IPS-15b (cell line): ENCODE measurements around the gene WASF2.
"Not testable (repeated sequence)": the region's sequence is repeated elsewhere in the genome, so short reads cannot be mapped to it uniquely, and the experiment has no call there.

ENCODE experiments used
- H3K27me3 ChIP-seq: one replicate; pipeline ENCODE4 v1.6.1; 2013; ENCODE audit warnings: low read length; ENCODE audit not compliant: control insufficient read depth, insufficient read depth
- H3K36me3 ChIP-seq: one replicate; pipeline ENCODE4 v1.6.1; 2013; ENCODE audit warnings: low read length; ENCODE audit not compliant: control insufficient read depth, insufficient read depth
- H3K4me1 ChIP-seq: one replicate; pipeline ENCODE4 v1.6.1; 2013; ENCODE audit warnings: mild to moderate bottlenecking, low read length; ENCODE audit not compliant: control insufficient read depth, insufficient read depth
- H3K4me3 ChIP-seq: one replicate; pipeline ENCODE4 v1.5.1; 2013; ENCODE audit warnings: low read depth, low read length
- H3K9ac ChIP-seq: one replicate; pipeline ENCODE4 v1.6.1; 2013; ENCODE audit warnings: low read depth, mild to moderate bottlenecking, low read length
- H3K9me3 ChIP-seq: one replicate; pipeline ENCODE4 v1.6.1; 2013; ENCODE audit warnings: mild to moderate bottlenecking, low read length; ENCODE audit not compliant: control insufficient read depth, insufficient read depth

The WASF2 gene

GRCh38 chr1:27485363-27485762 is 4.6 kb downstream of the WASF2 start:
- H3K36me3 ChIP-seq, result no peaks in the 10 kb centered on the region
- no peak overlapping the region for H3K4me3 ChIP-seq
- H3K9me3 ChIP-seq, result no peaks in the 10 kb centered on the region
- H3K9ac ChIP-seq, result no peak overlapping the region
- no peaks in the 10 kb centered on the region for H3K27me3 ChIP-seq
- H3K4me1 ChIP-seq, result peaks cover 10% of the 10 kb centered on the region

GRCh38 chr1:27483659-27484058 is 6.3 kb downstream of the WASF2 start:
- no peak overlapping the region for H3K9ac ChIP-seq
- no peak overlapping the region for H3K4me3 ChIP-seq
- no peaks in the 10 kb centered on the region for H3K36me3 ChIP-seq
- H3K4me1 ChIP-seq, result peaks cover 10% of the 10 kb centered on the region
- no peaks in the 10 kb centered on the region for H3K9me3 ChIP-seq
- H3K27me3 ChIP-seq, result no peaks in the 10 kb centered on the region

DNA sequence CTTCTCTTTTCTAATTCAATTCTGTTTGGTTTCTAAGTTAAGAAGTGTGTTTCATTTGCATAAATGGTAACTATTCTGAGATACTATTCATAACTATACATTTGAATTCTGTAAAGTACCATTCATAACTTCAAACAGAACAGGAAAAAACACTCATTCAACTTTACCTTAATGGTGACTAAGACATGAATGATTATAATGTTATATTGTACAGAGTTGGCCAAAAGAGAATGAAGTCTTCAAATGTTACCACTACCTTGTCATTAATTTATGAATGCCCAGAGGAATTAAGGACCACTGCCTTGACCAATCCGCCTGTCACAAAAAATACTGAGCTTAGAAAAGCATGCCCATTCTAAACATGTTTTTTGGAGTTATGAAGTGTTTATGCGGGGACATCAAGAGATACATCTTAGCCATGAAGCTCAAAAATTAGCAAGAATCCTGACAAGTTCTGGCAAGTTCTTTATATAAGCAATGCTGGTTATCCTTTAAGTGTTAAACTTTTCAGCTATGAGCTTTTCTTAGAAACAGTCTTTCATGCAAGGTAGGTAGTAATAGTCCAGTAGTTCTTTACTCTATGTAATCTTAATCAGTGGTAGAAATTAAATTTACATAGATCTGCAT is 7.9 kb downstream of the WASF2 start:
- Histone ChIP-seq H3K9ac (no peak overlapping the region), H3K9me3 (no peaks in the 10 kb centered on the region), H3K4me3 (no peak overlapping the region), H3K27me3 (no peaks in the 10 kb centered on the region), H3K4me1 (peaks cover 4% of the 10 kb centered on the region), H3K36me3 (no peaks in the 10 kb centered on the region)

DNA sequence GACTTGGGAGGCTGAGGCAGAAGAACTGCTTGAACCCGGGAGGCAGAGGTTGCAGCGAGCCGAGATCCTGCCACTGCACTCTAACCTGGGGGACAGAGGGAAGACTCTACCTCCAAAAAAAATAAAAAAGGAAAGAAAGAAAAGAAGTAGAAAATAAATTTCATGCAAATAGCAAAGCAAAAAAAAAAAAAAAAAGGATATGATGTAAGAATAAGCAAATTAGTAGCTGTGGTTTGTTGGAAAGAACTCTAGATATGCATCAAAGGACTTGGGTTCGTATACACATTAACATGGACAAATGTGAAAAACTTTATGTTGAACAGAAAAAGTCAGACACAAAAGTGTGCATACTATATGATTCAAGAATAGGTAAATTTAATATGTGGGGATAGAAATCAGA is 11.9 kb downstream of the WASF2 start:
- Histone ChIP-seq H3K9me3 (no peaks in the 10 kb centered on the region), H3K9ac (no peak overlapping the region), H3K36me3 (no peaks in the 10 kb centered on the region), H3K27me3 (no peaks in the 10 kb centered on the region), H3K4me3 (no peak overlapping the region), H3K4me1 (peaks cover 4% of the 10 kb centered on the region)

- Histone ChIP-seq H3K27me3 (no peaks in the 10 kb centered on the region), H3K36me3 (no peaks in the 10 kb centered on the region), H3K4me1 (no peaks in the 10 kb centered on the region), H3K9ac (no peak overlapping the region), H3K4me3 (no peak overlapping the region), H3K9me3 (no peaks in the 10 kb centered on the region)
Measured at GRCh38 chr1:27476237-27476636, 13.7 kb downstream of the WASF2 start.

DNA sequence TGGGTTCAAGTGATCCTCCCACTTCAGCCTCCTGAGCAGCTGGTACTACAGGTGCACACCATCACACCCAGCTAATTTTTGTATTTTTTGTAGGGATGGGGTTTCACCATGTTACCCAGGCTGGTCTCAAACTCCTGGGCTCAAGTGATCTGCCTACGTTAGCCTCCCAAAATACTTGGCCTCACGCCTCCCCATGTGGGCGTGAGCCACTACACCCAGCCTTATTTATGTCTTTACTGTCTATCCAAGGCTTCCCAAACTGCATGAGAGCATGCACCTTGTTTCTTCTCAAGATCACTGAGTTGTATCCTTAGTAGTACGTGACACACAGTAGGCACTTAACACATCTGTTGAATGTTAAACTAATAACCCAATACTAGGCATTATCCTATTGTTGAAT is 14.2 kb downstream of the WASF2 start:
- Histone ChIP-seq H3K9me3 (no peaks in the 10 kb centered on the region), H3K36me3 (no peaks in the 10 kb centered on the region), H3K9ac (no peak overlapping the region), H3K4me3 (no peak overlapping the region), H3K4me1 (no peaks in the 10 kb centered on the region), H3K27me3 (no peaks in the 10 kb centered on the region)

- no peak overlapping the region for H3K4me3 ChIP-seq
- H3K4me1 ChIP-seq, result no peaks in the 10 kb centered on the region
- no peaks in the 10 kb centered on the region for H3K36me3 ChIP-seq
- H3K27me3 ChIP-seq, result no peaks in the 10 kb centered on the region
- H3K9me3 ChIP-seq, result no peaks in the 10 kb centered on the region
- H3K9ac ChIP-seq, result no peak overlapping the region
Measured at GRCh38 chr1:27473755-27474154, 16.2 kb downstream of the WASF2 start.

- not testable (repeated sequence) for H3K9me3 ChIP-seq, H3K4me1 ChIP-seq, H3K4me3 ChIP-seq, H3K27me3 ChIP-seq, H3K9ac ChIP-seq, H3K36me3 ChIP-seq
Measured at GRCh38 chr1:27472098-27472497, 17.9 kb downstream of the WASF2 start.

GRCh38 chr1:27471477-27471876 is 18.5 kb downstream of the WASF2 start:
- H3K4me3 ChIP-seq, result no peak overlapping the region
- no peaks in the 10 kb centered on the region for H3K9me3 ChIP-seq
- no peaks in the 10 kb centered on the region for H3K27me3 ChIP-seq
- no peak overlapping the region for H3K9ac ChIP-seq
- H3K4me1 ChIP-seq, result no peaks in the 10 kb centered on the region
- H3K36me3 ChIP-seq, result no peaks in the 10 kb centered on the region

GRCh38 chr1:27469334-27469733 is 20.6 kb downstream of the WASF2 start:
- Histone ChIP-seq H3K4me1 (peaks cover 3% of the 10 kb centered on the region), H3K9me3 (no peaks in the 10 kb centered on the region), H3K36me3 (no peaks in the 10 kb centered on the region), H3K27me3 (no peaks in the 10 kb centered on the region), H3K4me3 (no peak overlapping the region), H3K9ac (no peak overlapping the region)

DNA sequence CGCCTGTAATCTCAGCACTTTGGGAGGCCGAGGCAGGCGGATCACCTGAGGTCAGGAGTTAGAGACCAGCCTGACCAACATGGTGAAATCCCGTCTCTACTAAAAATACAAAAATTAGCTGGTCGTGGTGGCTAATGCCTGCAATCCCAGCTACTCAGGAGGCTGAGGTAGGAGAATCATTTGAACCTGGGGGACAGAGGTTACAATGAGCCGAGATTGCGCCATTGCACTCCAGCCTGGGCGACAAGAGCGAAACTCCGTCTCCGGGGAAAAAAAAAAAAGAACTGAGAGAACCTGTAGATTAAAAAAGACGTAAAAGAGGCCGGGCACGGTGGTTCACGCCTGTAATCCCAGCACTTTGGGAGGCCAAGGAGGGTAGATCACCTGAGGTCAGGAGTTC is 21.6 kb downstream of the WASF2 start:
- H3K9me3 ChIP-seq, H3K36me3 ChIP-seq: not testable (repeated sequence)

GRCh38 chr1:27464926-27465647 is 24.9 kb downstream of the WASF2 start:
- Histone ChIP-seq H3K36me3 (no peaks in the 10 kb centered on the region), H3K27me3 (no peaks in the 10 kb centered on the region), H3K9me3 (no peaks in the 10 kb centered on the region), H3K9ac (no peak overlapping the region), H3K4me1 (peaks cover 3% of the 10 kb centered on the region), H3K4me3 (no peak overlapping the region)

More for the DNA sequence above, 21.6 kb downstream of the WASF2 start:
- H3K4me3 ChIP-seq, H3K27me3 ChIP-seq, H3K9ac ChIP-seq, H3K4me1 ChIP-seq: not testable (repeated sequence)
